Dedifferentiated amniotic fluid mesenchymal stem cell (primary cell): Measurements from ENCODE around the gene PCDHGC5.

Source experiments
- DNase-seq: peaks from one replicate; pipeline ENCODE4 v3.0.0-alpha.2; 2016; ENCODE audit errors: extremely low spot score

The PCDHGC5 gene

GRCh38 chr5:141512911-141513626 lies 24.2 kb downstream of the PCDHGC5 start:
- peak; percentile 52 for DNase-seq

GRCh38 chr5:141513627-141514329 lies 24.9 kb downstream of the PCDHGC5 start:
- peak; percentile 86 for DNase-seq

- DNase-seq: no peak
These were observed 25.7 kb downstream of the PCDHGC5 start for GRCh38 chr5:141514330-141515133.

- DNase-seq: no peak
These were observed 26.3 kb downstream of the PCDHGC5 start for GRCh38 chr5:141515141-141515540.

GRCh38 chr5:141515946-141516671 lies 27.2 kb downstream of the PCDHGC5 start:
- DNase-seq: no peak

GRCh38 chr5:141516672-141517025 lies 27.8 kb downstream of the PCDHGC5 start:
- no peak for DNase-seq

- DNase-seq: no peak
These were observed 28.4 kb downstream of the PCDHGC5 start for GRCh38 chr5:141517312-141517711.

GRCh38 chr5:141517880-141518617 lies 29.2 kb downstream of the PCDHGC5 start:
- DNase-seq: peak; percentile 59

GRCh38 chr5:141518618-141519015 lies 29.7 kb downstream of the PCDHGC5 start:
- DNase-seq: no peak

GRCh38 chr5:141519605-141520565 lies 31.0 kb downstream of the PCDHGC5 start:
- DNase-seq: no peak

GRCh38 chr5:141521244-141521781 lies 32.4 kb downstream of the PCDHGC5 start:
- DNase-seq: peak; percentile 97

GRCh38 chr5:141522301-141522700 lies 33.4 kb downstream of the PCDHGC5 start:
- DNase-seq: no peak

GRCh38 chr5:141523991-141524390 lies 35.1 kb downstream of the PCDHGC5 start:
- DNase-seq: no peak

GRCh38 chr5:141524604-141525597 lies 36.0 kb downstream of the PCDHGC5 start:
- DNase-seq: peak; percentile 98

- DNase-seq: no peak
These were observed 36.8 kb downstream of the PCDHGC5 start for GRCh38 chr5:141525653-141526052.

GRCh38 chr5:141527426-141527825 lies 38.5 kb downstream of the PCDHGC5 start:
- no peak for DNase-seq

- no peak for DNase-seq
These were observed 39.6 kb downstream of the PCDHGC5 start for GRCh38 chr5:141528291-141528984.

GRCh38 chr5:141529002-141529401 lies 40.1 kb downstream of the PCDHGC5 start:
- peak; percentile 45 for DNase-seq
